ENCODE data around the gene EEF1AKMT3. TPM values are rescaled to one million over a fixed set of nuclear protein-coding genes. Genes with fewer than 3 reads are reported as not detected.
"Not testable (repeated sequence)": the region's sequence is repeated elsewhere in the genome, so short reads cannot be mapped to it uniquely, and the experiment has no call there.

EEF1AKMT3 gene
- total RNA-seq, 1 donor from 2014 or later: 3.1 TPM

DNA sequence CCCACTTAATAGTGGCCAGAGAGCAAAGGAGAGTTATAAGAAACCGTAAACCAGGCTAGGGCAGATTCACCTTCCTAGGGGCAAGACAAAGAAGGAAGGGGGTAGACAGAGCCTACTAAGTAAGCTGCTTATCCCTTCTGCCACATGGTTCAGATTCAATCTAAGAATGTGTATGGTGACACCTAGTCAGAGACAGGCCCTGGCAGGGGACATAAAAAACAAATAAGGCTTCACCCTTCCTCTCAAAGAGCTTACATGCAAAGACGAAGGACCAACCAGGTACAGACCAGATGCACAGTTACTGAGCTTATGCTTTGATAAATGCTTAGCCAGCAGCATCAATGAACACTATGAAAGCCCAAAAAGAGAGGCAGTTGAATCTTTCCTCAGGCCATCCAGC lies 10.0 kb upstream of the EEF1AKMT3 start:
- intact Hi-C loops (cut with micrococcal nuclease): no loop called here

- intact Hi-C loops (cut with micrococcal nuclease): no loop called here
These were observed 8.3 kb upstream of the EEF1AKMT3 start for GRCh38 chr12:57763881-57764661.

- intact Hi-C loops (cut with micrococcal nuclease): loop anchor here (1.0 kb wide), 1 partner anchor 8 kb away; no protein-coding TSS in a partner anchor
These were observed 7.8 kb upstream of the EEF1AKMT3 start for GRCh38 chr12:57764662-57765002.

- intact Hi-C loops (cut with micrococcal nuclease): loop anchor here (1.0 kb wide), 1 partner anchor 9 kb away; no protein-coding TSS in a partner anchor
These were observed 7.3 kb upstream of the EEF1AKMT3 start for GRCh38 chr12:57765003-57765697.

DNA sequence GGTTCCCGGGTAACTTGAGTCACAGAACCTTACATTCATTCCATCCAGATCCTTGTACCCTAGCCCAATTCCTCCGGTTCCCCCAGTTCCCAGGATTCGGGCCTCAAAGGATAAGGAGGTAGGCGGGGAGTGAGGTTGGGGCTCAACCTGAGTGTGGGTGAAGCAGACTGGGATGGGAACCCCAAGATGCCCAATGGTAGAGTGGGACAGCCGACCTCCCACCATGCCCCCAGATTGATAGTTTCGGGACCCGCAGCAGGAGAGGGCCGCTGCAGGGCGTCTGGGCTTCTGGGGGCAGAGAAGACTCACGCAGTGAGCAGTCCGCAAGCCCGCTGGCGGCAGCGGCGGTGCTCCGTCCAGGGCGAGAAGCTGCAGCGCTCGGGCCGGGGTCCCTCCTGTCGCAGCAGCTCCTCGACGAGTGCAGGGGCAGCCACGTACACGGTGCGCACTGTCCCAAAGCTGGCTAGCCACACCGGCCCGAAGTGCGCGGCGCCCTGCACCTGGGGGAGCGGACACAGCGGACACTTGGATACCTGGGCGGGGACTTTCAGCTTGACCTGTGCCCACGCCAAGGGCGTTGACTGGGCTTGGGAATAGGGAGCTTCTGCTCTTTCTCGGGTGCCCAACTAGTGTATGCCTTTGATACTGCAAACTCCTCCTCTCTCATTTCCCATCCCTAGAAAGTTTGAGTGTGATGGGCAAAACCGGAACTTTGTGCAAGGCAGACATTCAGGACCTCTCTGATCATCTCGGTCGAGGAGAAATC lies 6.5 kb upstream of the EEF1AKMT3 start:
- intact Hi-C loops (cut with micrococcal nuclease): loop anchor here (1.0 kb wide), 1 partner anchor 10 kb away; no protein-coding TSS in a partner anchor

DNA sequence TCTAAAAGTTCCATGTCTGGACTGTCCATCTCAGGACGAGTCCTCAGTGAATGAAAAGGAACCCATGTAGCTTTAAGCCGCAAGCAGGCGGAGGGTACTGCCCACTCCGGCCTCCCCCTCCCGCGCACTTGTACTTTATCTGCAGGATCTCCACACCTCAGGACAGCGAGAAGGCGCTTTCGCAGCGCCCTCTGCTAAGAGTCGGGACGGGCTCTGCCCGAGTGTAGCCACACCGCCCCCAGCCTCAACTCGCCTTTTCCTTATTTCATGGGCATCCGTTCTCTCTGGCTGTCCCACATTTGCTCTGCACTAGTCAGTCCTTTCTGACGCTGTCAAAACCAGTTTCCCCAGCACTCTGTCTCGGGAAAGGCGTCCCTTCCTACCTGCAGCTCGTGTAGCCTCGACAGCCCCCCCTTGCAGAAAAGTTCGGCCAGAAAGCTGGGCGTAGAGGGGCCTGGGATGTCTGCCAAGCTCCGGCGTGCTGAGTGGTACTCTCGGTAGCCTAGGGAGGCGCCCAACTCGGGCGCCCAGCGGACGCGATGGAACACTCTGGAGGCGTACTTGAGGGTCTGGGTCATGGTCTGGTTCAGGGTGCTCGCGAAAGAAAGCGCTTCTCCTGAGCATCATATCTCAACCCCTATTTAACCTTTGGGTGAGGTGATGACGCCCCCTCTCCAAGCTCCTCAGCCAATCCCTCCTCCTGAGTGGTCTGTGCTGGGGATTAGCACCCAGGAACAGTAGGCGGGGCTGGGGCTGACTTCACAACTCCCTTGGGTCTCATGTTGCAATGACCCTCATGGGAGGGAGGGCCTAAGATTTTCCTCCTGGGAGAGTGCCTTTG lies 5.7 kb upstream of the EEF1AKMT3 start, which contains the start of gene CYP27B1:
Gene CYP27B1 (minus strand): TSS at position 615 of the 841 bp plus-strand sequence. CDS start 37 bp downstream, at position 578.
- intact Hi-C loops (cut with micrococcal nuclease): no loop called here

DNA sequence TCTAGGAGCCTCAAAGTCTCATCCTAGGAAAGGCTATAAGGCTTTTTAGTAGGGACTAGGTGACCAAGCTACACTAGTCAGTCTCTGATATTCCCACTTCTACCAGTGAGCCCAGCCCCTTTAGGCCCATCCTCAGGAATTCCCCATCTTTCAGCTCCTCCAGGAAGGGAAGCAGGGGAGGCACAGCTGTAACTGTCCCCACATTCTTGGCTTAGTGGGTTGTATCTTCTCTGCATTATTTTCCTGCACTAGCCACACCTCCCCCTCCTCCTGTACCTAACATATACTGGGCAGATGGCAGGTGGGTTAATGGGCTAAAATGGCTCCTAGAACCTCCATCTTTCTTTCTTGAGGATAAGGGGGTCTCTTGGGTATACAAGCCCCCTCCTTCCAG lies 5.1 kb upstream of the EEF1AKMT3 start:
- intact Hi-C loops (cut with micrococcal nuclease): no loop called here

- intact Hi-C loops (cut with micrococcal nuclease): no loop called here
These were observed 4.5 kb upstream of the EEF1AKMT3 start for GRCh38 chr12:57767876-57768275.

GRCh38 chr12:57769594-57769993 lies 2.8 kb upstream of the EEF1AKMT3 start:
- intact Hi-C loops (cut with micrococcal nuclease): no loop called here

DNA sequence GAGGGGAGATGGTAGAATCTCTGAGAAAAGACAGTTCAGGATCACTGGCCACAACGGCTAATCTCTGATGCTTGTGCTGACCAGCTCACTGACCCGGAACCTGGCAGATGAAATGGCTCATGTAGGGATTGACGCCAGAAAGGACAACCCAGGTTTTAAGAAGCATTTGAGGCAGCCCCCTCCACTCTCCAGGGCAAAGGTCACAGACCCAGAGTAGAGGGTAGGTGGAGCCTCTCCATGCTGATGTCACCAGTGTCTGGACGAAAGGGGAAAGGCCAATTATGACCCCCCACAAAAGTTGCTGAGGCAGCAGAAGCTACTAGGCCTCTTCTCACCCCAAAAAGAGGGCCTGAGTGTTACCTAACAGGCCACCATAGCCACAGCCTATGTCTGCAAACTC lies 1.7 kb upstream of the EEF1AKMT3 start:
- intact Hi-C loops (cut with micrococcal nuclease): no loop called here

DNA sequence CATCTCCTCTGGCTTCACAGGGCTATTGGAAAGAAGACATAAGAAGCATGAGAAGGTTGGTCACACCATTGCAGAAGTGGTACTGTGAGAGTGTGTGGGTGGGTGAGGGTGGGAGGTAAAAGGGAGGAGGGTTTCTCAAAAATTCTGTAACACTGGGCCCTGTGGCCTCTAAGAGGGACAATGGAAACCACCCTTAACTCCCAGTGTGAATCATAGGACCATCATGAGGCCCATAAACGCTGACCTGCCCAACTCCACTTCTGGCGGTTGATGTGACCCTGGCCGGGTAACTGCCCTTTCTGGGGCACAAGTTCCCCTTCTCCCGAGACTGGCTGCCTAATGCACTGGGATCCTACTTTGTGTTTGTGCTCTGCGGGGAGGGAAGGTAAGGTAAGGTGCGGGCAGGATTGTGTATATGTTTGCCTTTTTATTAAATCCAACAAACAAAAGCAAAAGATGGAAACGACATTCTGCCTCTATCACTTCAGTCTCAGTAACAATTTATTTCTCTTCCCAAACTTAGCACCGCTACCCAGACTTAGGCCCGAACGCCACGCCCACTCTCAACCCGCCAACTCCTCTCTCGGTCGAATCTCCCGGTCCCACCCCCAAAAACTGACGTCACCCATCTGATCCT lies 1.1 kb upstream of the EEF1AKMT3 start:
- intact Hi-C loops (cut with micrococcal nuclease): no loop called here

DNA sequence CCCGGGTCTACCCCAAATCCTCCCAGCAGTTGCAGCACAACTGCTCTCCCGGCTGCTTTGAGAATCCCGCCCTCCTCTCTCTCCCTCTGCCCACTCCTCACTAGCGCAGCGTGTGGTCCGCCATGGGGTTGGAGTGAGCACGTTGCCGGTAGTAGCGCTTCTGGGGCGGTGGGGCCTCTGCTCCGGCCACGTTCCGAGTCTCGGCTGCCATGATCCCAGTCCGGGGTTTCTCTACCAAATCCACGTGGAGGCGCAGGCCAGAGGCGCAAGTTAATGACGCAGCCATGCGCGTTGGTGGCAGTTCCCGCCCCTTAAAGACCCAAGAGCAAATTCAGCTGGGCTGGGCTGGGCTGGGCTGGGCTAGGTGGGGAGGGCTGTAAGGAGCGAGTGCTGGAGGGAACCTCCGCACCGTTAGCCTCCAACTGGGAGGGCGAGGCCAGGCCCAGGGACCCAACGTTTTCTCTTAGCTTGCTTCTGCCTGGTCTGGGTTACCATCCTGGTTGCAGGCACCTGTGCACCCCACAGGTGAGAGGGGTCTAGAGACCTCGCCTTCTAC lies 463 bp upstream of the EEF1AKMT3 start, which contains the start of gene METTL1:
Gene METTL1 (minus strand): TSS at position 233 of the 556 bp plus-strand sequence. CDS start 22 bp downstream, at position 211.
- intact Hi-C loops (cut with micrococcal nuclease): loop anchor here (1.0 to 2.0 kb wide), 5 partner anchors 10 to 169 kb away; partner anchors contain the start of genes ATP23, CDK4, CTDSP2 and TSFM

GRCh38 chr12:57774634-57775033 lies 2.2 kb downstream of the EEF1AKMT3 start:
- intact Hi-C loops (cut with micrococcal nuclease): not testable (repeated sequence)

- intact Hi-C loops (cut with micrococcal nuclease): no loop called here
These were observed 2.6 kb downstream of the EEF1AKMT3 start for GRCh38 chr12:57775044-57775443.

GRCh38 chr12:57775563-57776246 lies 3.3 kb downstream of the EEF1AKMT3 start:
- intact Hi-C loops (cut with micrococcal nuclease): no loop called here

- intact Hi-C loops (cut with micrococcal nuclease): no loop called here
These were observed 3.8 kb downstream of the EEF1AKMT3 start for GRCh38 chr12:57776247-57776587.

- intact Hi-C loops (cut with micrococcal nuclease): no loop called here
These were observed 5.0 kb downstream of the EEF1AKMT3 start for GRCh38 chr12:57777367-57777766.

- intact Hi-C loops (cut with micrococcal nuclease): no loop called here
These were observed 5.5 kb downstream of the EEF1AKMT3 start for GRCh38 chr12:57777911-57778310.

GRCh38 chr12:57779736-57780135 lies 7.3 kb downstream of the EEF1AKMT3 start:
- intact Hi-C loops (cut with micrococcal nuclease): no loop called here

Data from T-helper 2 cell treated with Interferon-gamma antibody and Interleukin-4, amounts not matched to agents 100 ng/mL and 5 ng/mL, for 36 hours (primary cell).